GM12864 (cell line): ENCODE results near the gene NHLRC4.

Experiments
- DNase-seq: peaks from one replicate; pipeline ENCODE4 v3.0.0-alpha.2; 2011; ENCODE audit warnings: low read depth
- H3K4me3 ChIP-seq: 2 replicates; pipeline ENCODE4 v1.5.1; 2011; ENCODE audit warnings: mild to moderate bottlenecking, low read depth, low read length, control low read depth
- CTCF ChIP-seq: IDR thresholded peaks from 2 replicates; pipeline ENCODE4 v1.5.1; 2011; ENCODE audit warnings: low read depth, mild to moderate bottlenecking, moderate library complexity, low read length, control low read depth, inconsistent platforms; ENCODE audit errors: missing control alignments

NHLRC4 gene

GRCh38 chr16:540645-541340 lies 26.0 kb upstream of the NHLRC4 start:
- H3K4me3 ChIP-seq, result no peak overlapping the region
- no peak for DNase-seq
- TF ChIP-seq CTCF, result no peak

- no peak for DNase-seq
- no peak overlapping the region for H3K4me3 ChIP-seq
- TF ChIP-seq CTCF, result no peak
These were observed 23.3 kb upstream of the NHLRC4 start for GRCh38 chr16:543301-544164.

GRCh38 chr16:544517-544916 lies 22.3 kb upstream of the NHLRC4 start:
- DNase-seq, result no peak
- no peak overlapping the region for H3K4me3 ChIP-seq
- TF ChIP-seq CTCF, result no peak

- H3K4me3 ChIP-seq, result no peak overlapping the region
- TF ChIP-seq CTCF, result no peak
- DNase-seq, result no peak
These were observed 19.7 kb upstream of the NHLRC4 start for GRCh38 chr16:546909-547770.

- TF ChIP-seq CTCF, result no peak
- no peak for DNase-seq
- no peak overlapping the region for H3K4me3 ChIP-seq
These were observed 18.2 kb upstream of the NHLRC4 start for GRCh38 chr16:548586-548985.

GRCh38 chr16:549544-550263 lies 17.1 kb upstream of the NHLRC4 start:
- no peak for DNase-seq

More at GRCh38 chr16:549544-550263, 17.1 kb upstream of the NHLRC4 start:
- no peak overlapping the region for H3K4me3 ChIP-seq
- peak; percentile 11 for TF ChIP-seq CTCF
